WTC11 (cell line): Measurements from ENCODE around the gene SLIT1.

ENCODE experiments used
- CBFB ChIP-seq: sonication (generic); formaldehyde crosslinking; IDR thresholded peaks from 2 replicates; pipeline ENCODE4 v1.8.1; 2022; ENCODE audit warnings: mild to moderate bottlenecking, low read depth, missing genetic modification reagents
- CREB1 ChIP-seq: sonication (generic); formaldehyde crosslinking; IDR thresholded peaks from 2 replicates; pipeline ENCODE4 v1.8.0; 2023; ENCODE audit warnings: mild to moderate bottlenecking, missing genetic modification reagents
- CTCF ChIP-seq: fragments of 200-600 bp; IDR thresholded peaks from 2 replicates; pipeline ENCODE4 v1.8.0; 2022; ENCODE audit warnings: antibody characterized with exemption
- ETV6 ChIP-seq: sonication (generic); formaldehyde crosslinking; IDR thresholded peaks from 2 replicates; pipeline ENCODE4 v1.8.1; 2022; ENCODE audit warnings: mild to moderate bottlenecking, missing genetic modification reagents
- GABPB1 ChIP-seq: sonication (generic); formaldehyde crosslinking; IDR thresholded peaks from 2 replicates; pipeline ENCODE4 v1.8.1; 2023; ENCODE audit warnings: mild to moderate bottlenecking, missing genetic modification reagents
- JUN ChIP-seq: sonication (generic); formaldehyde crosslinking; IDR thresholded peaks from 2 replicates; pipeline ENCODE4 v1.8.0; 2023; ENCODE audit warnings: mild to moderate bottlenecking, missing genetic modification reagents
- NR3C1 ChIP-seq: sonication (generic); formaldehyde crosslinking; conservative IDR thresholded peaks from 2 replicates; pipeline ENCODE4 v1.8.1; 2023; ENCODE audit warnings: low read depth, mild to moderate bottlenecking, missing genetic modification reagents
- SP1 ChIP-seq: sonication (generic); formaldehyde crosslinking; conservative IDR thresholded peaks from 2 replicates; pipeline ENCODE4 v1.8.1; 2022; ENCODE audit warnings: missing genetic modification reagents
- TEAD4 ChIP-seq: sonication (generic); formaldehyde crosslinking; IDR thresholded peaks from 2 replicates; pipeline ENCODE4 v1.8.0; 2022; ENCODE audit warnings: mild to moderate bottlenecking, missing genetic modification reagents
- TF ChIP-seq, protein P1 (sequence below): sonication (generic); formaldehyde crosslinking; IDR thresholded peaks from 2 replicates; pipeline ENCODE4 v1.8.1; 2023; ENCODE audit warnings: mild to moderate bottlenecking, moderate library complexity, missing genetic modification reagents
- TF ChIP-seq, protein P2 (sequence below): sonication (generic); formaldehyde crosslinking; IDR thresholded peaks from 2 replicates; pipeline ENCODE4 v1.8.1; 2022; ENCODE audit warnings: mild to moderate bottlenecking, missing genetic modification reagents, moderate library complexity, borderline replicate concordance
- TF ChIP-seq, protein P3 (sequence below): sonication (generic); formaldehyde crosslinking; conservative IDR thresholded peaks from 2 replicates; pipeline ENCODE4 v1.8.1; 2022; ENCODE audit warnings: mild to moderate bottlenecking, missing genetic modification reagents
- TF ChIP-seq, protein P4 (sequence below): sonication (generic); formaldehyde crosslinking; IDR thresholded peaks from 2 replicates; pipeline ENCODE4 v1.8.1; 2022; ENCODE audit warnings: low read depth, mild to moderate bottlenecking, moderate library complexity, missing genetic modification reagents, borderline replicate concordance

DNA sequence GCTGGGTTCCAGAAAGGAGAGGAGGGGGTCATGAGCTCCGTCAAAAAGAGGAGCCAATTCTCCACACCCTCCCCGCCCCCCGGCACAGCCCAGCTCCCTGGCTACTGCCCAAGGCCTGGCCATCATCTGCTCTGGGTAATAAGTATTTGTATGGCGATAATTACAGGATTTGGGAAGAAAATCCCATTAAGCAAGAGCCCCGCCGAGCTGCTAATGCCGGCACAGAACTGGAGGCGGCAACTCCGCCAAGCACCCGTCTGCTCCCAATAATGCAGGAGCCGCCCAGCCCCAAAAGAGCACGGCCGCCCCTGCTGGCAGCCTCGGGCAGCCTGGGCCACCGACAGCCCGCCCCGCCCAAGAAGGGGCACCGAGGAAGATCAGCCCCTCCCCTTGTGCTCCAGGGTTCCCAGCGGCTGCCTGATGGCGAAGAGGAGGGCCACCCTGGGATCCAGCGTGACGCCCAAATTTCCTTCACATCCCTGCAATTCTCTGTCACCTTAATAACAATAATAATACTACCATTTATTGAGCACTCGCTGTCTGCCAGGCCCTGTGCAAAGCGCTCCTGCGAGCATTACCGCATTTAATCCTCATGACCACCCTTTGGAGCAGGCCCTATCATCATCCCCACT, 5.9 kb downstream of the SLIT1 start:
- TF ChIP-seq, protein P1, sequence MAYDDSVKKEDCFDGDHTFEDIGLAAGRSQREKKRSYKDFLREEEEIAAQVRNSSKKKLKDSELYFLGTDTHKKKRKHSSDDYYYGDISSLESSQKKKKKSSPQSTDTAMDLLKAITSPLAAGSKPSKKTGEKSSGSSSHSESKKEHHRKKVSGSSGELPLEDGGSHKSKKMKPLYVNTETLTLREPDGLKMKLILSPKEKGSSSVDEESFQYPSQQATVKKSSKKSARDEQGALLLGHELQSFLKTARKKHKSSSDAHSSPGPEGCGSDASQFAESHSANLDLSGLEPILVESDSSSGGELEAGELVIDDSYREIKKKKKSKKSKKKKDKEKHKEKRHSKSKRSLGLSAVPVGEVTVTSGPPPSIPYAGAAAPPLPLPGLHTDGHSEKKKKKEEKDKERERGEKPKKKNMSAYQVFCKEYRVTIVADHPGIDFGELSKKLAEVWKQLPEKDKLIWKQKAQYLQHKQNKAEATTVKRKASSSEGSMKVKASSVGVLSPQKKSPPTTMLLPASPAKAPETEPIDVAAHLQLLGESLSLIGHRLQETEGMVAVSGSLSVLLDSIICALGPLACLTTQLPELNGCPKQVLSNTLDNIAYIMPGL (CRISPR knock-in tag), result no peak
- TF ChIP-seq CBFB, result no peak
- TF ChIP-seq, protein P2, sequence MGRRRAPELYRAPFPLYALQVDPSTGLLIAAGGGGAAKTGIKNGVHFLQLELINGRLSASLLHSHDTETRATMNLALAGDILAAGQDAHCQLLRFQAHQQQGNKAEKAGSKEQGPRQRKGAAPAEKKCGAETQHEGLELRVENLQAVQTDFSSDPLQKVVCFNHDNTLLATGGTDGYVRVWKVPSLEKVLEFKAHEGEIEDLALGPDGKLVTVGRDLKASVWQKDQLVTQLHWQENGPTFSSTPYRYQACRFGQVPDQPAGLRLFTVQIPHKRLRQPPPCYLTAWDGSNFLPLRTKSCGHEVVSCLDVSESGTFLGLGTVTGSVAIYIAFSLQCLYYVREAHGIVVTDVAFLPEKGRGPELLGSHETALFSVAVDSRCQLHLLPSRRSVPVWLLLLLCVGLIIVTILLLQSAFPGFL (CRISPR knock-in tag), result no peak
- no peak for TF ChIP-seq CTCF
- TF ChIP-seq ETV6 (CRISPR knock-in tag), result 0 out of 2 replicates have a peak, but pooled peaks have one; percentile 28
- TF ChIP-seq, protein P3, sequence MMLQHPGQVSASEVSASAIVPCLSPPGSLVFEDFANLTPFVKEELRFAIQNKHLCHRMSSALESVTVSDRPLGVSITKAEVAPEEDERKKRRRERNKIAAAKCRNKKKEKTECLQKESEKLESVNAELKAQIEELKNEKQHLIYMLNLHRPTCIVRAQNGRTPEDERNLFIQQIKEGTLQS (CRISPR knock-in tag), result no peak
- no peak for TF ChIP-seq TEAD4 (CRISPR knock-in tag)
- TF ChIP-seq, protein P4, sequence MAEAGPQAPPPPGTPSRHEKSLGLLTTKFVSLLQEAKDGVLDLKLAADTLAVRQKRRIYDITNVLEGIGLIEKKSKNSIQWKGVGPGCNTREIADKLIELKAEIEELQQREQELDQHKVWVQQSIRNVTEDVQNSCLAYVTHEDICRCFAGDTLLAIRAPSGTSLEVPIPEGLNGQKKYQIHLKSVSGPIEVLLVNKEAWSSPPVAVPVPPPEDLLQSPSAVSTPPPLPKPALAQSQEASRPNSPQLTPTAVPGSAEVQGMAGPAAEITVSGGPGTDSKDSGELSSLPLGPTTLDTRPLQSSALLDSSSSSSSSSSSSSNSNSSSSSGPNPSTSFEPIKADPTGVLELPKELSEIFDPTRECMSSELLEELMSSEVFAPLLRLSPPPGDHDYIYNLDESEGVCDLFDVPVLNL (CRISPR knock-in tag), result no peak
- TF ChIP-seq GABPB1 (CRISPR knock-in tag), result no peak
- TF ChIP-seq CREB1 (CRISPR knock-in tag), result no peak
- TF ChIP-seq JUN (CRISPR knock-in tag), result no peak
- TF ChIP-seq NR3C1 (CRISPR knock-in tag), result no peak
- TF ChIP-seq SP1, result 0 out of 2 replicates have a peak, but pooled peaks have one; percentile 41
